ENCODE data around the gene GSE1. TPM values are rescaled to one million over a fixed set of nuclear protein-coding genes. Genes with fewer than 3 reads are reported as not detected.

The GSE1 gene
- total and polyA plus RNA-seq, 3 donors from 2014 or later: 49.9 to 212 (median 188) TPM

- TF ChIP-seq POLR2A (IDR thresholded peaks at IDR 0.05) (no peak), CTCF (IDR thresholded peaks at IDR 0.05) (no peak)
- no peaks in the 10 kb centered on the region for H3K9me3 ChIP-seq
- H3K4me3 ChIP-seq: no peak overlapping the region
- H3K4me1 ChIP-seq: peaks cover 61% of the 10 kb centered on the region
- H3K36me3 ChIP-seq (ENCODE audit: low read depth, missing control alignments): no peaks in the 10 kb centered on the region
- no peak overlapping the region for H3K27ac ChIP-seq
- intact Hi-C loops (cut with DNase I; ENCODE audit: low total_unique reads): no loop called here
- no peaks in the 10 kb centered on the region for H3K27me3 ChIP-seq
- 85 to 92% methylated on average over 7 of the region's 7 CpGs for WGBS, 2 donors
- DNase-seq: no peak
Observed at GRCh38 chr16:85609539-85609938, 3.6 kb upstream of the GSE1 start.

DNA sequence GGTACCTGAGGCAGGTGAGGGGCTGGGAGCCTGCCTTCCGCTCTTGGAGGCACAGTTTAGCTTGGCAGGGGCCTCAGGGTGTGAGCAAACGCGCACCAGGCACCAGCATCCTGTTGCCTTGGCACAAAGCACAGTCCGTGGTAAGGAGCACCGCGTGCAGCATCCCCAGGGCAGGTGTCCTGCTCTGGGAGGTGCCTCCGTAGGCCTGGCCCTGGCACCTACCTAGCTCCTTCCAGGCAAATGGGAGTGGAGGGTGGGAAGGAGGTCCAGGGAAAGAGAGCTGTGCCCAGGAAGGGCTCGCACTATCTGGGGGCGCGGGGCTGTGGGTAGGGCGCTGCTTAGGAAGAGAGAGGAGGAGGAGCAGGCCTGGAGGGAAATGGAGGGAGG, 3.1 kb upstream of the GSE1 start:
- Histone ChIP-seq H3K27me3 (no peaks in the 10 kb centered on the region), H3K4me1 (peaks cover 66% of the 10 kb centered on the region), H3K27ac (no peak overlapping the region), H3K4me3 (no peak overlapping the region), H3K36me3 (ENCODE audit: low read depth, missing control alignments) (no peaks in the 10 kb centered on the region), H3K9me3 (no peaks in the 10 kb centered on the region)
- TF ChIP-seq POLR2A (IDR thresholded peaks at IDR 0.05) (no peak), CTCF (IDR thresholded peaks at IDR 0.05) (no peak)
- 28 to 29% methylated on average over 10 to 11 of the region's 11 CpGs for WGBS, 2 donors
- intact Hi-C loops (cut with DNase I; ENCODE audit: low total_unique reads): no loop called here
- no peak for DNase-seq

DNA sequence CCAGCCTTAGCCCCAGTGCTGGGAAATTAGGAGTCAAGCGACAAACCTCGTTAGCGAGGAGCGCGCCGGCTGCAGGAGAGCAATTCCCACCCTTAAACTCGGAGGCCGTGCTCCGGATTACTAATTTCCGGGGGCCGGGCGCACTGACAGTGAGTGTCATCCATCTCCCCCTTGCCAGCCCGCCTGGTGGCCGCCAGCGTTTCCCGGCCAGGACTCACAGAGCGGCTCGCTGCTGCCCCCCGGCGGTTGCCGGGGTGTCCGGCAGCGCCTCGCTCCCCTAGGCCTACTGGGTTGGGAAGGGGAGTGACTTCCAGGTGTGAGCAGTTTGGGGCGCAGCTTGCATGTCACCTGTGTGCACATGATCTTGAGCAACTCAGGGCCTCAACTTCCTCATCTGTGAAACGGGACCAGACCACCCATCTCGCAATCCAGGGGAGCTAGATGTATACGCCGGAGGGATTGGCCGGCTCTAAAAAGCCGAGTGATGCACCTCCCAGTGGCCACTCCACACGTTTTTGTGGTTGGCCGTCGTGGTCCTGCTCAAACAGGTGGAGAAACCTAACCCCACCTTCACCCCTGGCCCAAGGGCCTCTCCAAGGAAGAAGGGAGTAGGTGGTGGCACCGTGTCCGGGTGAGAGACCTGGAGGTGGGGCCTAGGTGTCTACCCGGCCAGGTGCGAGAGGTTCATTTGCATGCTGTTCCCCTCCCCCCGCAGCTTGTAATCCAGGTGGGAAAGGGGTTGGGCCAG, 2.5 kb upstream of the GSE1 start:
- peak; percentile 86 for DNase-seq
- Histone ChIP-seq H3K27me3 (no peaks in the 10 kb centered on the region), H3K9me3 (no peaks in the 10 kb centered on the region), H3K36me3 (ENCODE audit: low read depth, missing control alignments) (no peaks in the 10 kb centered on the region), H3K4me1 (peaks cover 72% of the 10 kb centered on the region), H3K27ac (peak overlapping the region; percentile 32 to 80), H3K4me3 (peak overlapping the region; percentile 53 to 68)
- intact Hi-C loops (cut with DNase I; ENCODE audit: low total_unique reads): no loop called here
- TF ChIP-seq CTCF (IDR thresholded peaks at IDR 0.05) (peak; percentile 97 to 99 (median 99)), POLR2A (IDR thresholded peaks at IDR 0.05) (no peak)
- WGBS, 2 donors: 5 to 9% methylated on average over 20 to 37 of the region's 39 CpGs

GRCh38 chr16:85611194-85611443, 2.0 kb upstream of the GSE1 start:
- no peaks in the 10 kb centered on the region for H3K27me3 ChIP-seq
- no peaks in the 10 kb centered on the region for H3K9me3 ChIP-seq
- intact Hi-C loops (cut with DNase I; ENCODE audit: low total_unique reads): no loop called here
- H3K36me3 ChIP-seq (ENCODE audit: low read depth, missing control alignments): no peaks in the 10 kb centered on the region
- no peak for TF ChIP-seq CTCF (IDR thresholded peaks at IDR 0.05)
- no peak for TF ChIP-seq POLR2A (IDR thresholded peaks at IDR 0.05)
- H3K27ac ChIP-seq: peak overlapping the region; percentile 32 to 80
- WGBS, 2 donors: 1 to 7% methylated on average over 4 to 21 of the region's 21 CpGs
- H3K4me1 ChIP-seq: peaks cover 77% of the 10 kb centered on the region
- DNase-seq: no peak
- H3K4me3 ChIP-seq: peak overlapping the region; percentile 53 to 68

Measured in testis (tissue), 3 donors.